Forelimb muscle (tissue), 1 donor: ENCODE measurements around the gene PRR5L. TPM values are rescaled to one million over a fixed set of nuclear protein-coding genes. Genes with fewer than 3 reads are reported as not detected.

ENCODE experiments used
- DNase-seq: peaks from one replicate; pipeline ENCODE4 v3.0.0-alpha.2; 2013; ENCODE audit warnings: low read depth
- polyA plus RNA-seq: library from polyadenylated mRNA; unstranded; fragments of 120-200 nt; gene quantifications from one replicate; pipeline ENCODE4 v1.2.1, GENCODE V29; 2013; ENCODE audit not compliant: insufficient read length

PRR5L gene, protein sequence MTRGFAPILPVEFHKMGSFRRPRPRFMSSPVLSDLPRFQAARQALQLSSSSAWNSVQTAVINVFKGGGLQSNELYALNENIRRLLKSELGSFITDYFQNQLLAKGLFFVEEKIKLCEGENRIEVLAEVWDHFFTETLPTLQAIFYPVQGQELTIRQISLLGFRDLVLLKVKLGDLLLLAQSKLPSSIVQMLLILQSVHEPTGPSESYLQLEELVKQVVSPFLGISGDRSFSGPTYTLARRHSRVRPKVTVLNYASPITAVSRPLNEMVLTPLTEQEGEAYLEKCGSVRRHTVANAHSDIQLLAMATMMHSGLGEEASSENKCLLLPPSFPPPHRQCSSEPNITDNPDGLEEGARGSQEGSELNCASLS
- 7.8 TPM for polyA plus RNA-seq

DNA sequence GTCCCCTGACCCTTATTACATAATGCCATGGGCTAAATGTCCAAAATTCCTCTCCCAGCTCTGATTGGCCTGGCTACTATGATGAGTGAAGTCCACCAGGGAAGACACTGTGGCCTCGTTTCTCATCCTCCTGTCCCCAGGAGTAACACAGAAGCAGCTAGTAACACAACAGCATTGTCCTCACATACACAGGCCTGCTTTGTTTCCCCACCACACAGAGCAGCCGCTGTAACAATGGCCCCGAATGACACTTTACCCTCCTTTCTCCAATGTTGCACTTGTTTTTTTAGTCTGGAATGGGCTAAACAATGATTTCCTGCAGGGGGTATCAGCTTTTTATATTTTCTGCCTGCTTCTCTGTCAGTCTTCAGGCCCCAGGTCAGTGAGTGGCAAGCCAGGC, at the start of gene PRR5L:
Gene PRR5L (plus strand): TSS at position 363 of the 400 bp plus-strand sequence. CDS start 104,834 bp downstream, outside the sequence.
- DNase-seq: no peak

DNA sequence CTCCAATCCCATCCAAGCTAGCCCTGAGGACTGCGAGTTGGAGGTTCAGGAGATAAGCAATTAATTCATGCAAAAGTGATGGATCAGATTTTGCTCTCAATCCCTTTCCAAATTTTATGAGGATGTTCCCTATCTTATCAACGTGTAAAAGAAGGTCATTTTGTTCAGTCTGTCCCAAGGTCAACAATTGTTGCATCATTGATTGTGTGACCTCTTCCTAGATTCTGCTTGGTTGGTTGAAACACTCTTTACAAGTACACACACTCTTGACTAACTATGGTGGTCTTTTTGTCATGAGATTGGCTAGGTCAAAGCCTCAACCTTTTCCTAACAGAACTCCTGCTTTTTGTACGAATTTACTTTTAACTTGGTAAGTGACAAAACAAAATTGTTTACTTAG, 48.6 kb upstream of the PRR5L start:
- no peak for DNase-seq

DNA sequence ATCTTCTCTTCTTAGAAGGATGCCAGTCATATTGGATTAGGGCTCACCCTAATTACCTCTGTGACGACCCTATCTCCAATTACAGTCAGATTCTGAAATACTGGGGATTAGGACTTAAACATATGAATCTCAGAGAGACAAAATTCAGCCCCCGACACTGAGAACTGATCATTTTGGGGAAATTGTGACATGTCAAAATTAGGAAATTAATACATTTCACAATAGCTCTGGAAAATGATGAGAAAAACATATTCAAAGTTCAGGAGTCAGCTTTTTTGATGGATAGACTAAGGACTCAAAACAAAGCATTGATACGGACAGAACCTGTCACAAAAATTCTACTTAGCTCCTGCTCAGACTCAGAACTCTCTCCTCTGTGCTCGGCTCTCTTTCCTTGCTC, 47.7 kb upstream of the PRR5L start:
- no peak for DNase-seq

DNA sequence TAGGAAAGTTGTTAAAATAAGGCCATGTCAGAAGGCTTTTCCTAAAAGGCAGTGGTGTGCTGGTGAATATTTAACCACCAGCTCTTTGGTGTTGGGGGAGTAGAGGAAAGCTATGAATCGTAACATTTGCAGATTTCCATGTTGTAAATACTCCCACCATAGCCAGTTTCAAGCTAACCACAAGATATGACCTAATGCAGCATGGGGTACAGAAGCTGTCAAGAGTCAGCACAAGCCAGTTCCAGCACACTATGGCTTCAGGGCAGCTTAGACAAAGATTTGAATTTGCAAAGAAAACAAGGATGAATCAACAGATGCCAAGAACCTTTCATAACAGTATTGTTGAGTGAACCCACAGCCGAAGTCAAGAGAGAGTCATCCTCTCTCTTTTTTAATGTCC, 46.8 kb upstream of the PRR5L start:
- no peak for DNase-seq

DNA sequence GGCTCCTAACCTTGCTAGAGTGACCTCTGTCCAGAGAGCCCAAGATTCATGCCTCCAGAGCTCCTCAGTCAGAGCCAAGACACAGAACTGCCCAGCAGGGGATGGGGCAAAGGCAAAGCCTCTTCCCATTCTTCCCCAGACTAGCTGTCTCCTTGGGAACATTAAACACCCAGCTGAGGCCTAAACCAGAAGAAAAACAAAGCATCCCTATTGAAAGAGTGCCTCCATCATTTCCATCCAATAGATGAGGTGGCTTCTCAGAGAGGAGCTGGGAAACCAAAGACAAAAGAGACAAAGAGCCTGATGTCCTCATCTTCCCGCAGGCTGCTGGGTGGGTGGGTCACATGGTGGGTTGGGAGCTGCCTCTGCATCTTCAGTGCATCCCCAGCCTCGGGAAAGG, 44.3 kb upstream of the PRR5L start:
- DNase-seq: no peak

DNA sequence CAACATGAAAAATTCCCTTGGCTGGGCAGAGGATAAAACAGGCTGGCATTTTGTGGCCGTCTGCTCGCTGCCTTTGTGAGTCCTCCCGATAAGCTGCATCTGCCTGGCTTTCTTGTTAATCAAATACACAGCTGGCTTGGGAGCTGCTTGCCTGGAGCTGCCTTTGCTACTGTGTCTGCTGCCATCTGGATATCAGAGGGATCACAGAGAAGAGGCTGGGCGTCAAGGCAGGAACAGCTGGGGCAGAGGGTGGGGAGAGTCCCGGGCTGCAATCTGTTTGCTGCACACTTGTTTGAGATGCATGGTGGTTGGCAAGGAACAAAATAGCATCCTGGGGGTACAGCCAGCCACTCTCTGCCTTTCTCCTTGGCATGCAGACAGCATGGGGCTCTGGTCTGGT, 42.9 kb upstream of the PRR5L start:
- no peak for DNase-seq

DNA sequence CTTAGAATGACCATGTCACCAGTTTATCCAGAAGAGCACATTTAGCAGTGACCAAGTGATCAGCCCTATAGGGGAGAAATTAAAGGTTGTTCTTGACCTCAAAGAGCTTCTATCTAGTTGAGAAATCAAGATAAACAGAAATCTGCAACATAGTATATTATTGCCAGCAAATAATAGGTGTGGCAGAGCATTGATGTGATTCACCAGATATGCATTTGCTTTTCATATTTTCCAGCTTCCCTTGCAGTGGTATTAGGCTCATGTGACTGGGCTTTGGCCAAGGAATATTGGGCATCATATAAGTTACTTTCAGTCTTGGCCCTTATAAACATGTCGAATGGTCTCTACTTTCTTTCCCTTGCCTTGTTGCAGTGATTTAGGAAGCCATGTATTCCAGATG, 41.4 kb upstream of the PRR5L start:
- no peak for DNase-seq

DNA sequence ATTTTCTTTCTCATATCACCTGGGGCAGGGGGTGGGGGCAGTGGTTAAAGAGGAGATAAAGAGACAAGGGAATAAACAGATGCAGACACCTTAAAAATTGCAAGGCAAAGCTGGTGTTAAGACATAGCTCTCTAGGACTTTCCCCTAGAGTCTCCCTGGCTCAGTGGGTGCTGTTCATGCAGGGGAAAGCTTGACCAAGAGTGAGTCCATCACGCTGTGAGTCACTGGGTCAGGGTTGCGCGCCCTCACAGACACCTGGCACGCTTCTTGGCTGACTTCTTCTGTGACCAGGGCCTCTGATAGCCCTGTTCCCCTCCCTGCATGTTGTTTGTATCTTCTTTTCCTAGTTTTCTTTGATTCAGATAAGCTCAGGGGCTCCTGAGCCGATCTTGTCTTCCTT, 38.7 kb upstream of the PRR5L start:
- DNase-seq: no peak

DNA sequence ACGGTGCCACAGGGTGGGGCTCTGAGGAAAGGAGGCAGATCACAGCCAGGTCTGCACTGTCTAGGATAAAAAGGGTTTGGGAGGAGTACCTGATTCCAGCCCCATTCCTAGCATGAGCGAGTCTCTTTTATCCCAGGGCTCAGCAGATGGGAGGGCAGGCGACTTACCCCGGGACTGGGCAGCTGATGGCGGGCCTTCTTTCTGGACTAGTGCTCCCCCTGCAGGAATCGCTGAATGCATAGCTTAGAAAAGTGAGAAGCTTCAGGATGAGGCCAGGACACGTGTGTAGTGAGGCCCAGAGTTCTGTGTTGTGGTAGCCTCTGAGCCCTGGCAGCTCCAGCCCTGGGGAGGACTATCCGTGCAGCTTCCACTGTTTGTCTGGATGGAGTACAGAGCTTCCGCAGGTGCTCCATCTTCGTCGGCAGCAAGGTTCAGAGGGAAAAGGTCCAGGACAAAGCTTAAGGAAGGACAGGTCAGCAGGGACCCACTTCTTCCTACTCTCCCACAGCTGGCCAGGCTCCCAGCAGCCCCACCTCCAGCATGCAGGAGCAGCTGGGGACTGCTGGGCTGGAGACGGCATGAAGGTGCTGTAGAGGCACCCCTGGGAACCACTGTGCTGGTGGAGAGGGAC, 37.2 kb upstream of the PRR5L start:
- no peak for DNase-seq

DNA sequence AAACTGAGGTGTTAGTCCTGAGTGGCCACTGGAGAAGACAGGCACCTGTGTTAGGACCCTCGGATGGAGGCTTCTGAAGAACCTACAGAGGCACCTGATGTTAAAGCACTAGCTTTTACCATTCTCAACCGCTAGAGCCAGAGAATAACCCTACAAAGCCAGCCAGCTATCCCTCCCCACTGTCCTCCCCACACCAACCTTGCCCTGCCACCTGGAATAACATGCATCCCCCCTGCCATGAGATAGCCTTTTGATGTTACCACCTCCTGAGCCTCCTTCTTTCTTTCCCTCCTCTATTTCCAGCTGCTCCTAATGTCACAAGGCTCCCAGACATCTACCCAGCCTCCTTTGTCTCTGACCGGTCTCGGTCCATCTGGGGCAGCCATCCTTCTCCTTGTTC, 35.0 kb upstream of the PRR5L start:
- no peak for DNase-seq

DNA sequence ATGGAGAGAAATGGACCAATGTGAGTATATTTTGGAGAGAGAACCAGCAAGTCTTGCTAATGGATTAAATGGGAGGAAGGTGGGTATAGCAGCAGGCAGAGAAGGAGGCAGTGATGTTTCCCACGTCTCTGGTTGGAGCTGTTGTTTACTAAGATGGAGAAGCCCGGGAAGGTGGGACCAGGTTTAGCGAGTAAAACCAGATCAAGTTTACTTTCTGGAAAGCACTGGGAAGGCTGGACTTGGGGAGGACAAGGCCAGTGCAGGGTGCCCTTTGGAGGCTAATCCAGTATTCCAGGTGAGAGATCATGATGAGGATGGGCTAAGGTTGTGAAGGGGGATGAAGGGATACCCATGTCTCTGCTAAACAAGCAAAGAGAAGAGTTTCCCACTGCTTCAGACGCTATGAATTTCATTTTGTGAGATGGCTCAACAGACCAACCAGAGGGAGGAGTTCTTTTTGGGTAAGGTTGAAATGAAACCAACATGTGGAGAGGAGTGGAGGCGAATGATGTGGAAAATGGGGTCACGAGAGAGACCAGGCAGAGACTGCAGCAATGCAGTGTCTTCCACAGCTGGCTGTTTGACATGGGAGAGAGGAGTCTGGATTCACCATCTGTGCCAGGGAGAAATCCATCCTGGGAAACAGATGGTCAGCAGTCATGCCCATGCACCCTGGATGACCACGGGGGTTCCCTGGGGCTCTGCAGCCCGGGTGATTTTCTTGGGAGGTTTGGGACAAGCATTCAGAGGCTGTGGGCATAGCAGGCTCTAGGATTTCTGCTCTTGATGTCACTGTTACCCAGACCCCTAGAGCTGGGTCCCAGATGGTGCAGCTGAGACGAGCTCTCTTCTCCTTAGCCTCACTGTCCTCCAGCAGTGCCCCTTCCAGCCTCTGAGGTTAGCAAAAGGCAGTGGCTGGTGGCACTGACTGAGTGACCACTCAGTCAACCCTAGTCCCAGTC, 31.8 kb upstream of the PRR5L start:
- no peak for DNase-seq

DNA sequence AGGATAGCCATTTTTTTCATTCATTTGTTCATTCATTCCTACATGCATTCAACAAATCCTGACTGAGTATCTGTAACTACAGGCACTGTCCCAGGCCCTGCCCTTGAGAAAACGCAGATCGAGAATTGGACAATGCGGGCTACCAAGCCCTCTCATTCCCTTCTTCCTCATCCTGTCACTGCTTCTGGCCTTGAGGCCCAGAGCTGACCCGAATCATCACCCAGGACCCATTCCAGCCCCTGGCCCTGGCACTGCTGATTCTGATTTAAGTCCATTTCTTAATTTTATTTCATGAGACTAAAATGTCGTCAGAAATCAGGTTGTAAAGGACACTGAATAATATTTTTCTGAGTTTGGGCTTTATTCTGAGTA, 31.1 kb upstream of the PRR5L start:
- no peak for DNase-seq

DNA sequence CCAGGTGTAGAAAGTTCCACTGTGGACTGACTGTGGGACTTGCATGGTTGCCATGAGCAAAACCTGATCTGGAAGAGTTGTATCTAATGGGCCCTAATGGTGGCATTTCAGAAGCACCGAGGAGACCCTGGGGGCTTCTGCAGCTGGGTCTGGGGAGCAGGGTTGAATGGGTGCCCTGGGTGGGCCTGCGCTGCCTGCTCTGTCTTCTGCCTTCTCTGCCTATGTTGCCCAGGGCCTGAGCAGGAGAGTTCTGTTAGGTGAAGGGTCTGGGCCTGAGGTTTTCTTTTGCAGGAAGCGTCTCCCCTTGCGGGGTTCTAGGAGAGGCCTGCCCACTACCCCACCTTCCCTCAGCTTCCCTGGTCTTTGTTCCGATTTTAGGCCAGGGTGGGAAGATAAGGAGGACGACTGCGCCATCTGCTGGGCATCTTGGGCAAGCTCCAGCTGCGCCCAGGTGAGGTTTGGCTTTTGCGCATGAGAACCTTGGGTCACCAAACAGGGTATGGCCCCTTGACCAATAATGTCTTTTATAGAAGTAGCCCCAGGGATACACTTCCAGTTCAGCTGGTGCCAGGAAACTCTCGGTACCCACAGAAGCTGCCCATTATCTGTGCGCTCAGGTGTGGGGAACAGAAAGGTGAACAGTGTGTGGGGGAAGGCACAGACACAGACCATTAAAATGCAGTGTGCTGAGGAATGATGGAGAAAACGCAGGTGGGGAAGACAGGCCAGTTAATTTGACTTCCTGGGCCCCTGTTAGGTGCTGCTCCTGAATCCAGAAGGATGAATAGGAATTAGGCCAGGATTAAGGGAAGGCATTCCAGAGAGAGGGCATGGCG, 30.1 kb upstream of the PRR5L start:
- no peak for DNase-seq

DNA sequence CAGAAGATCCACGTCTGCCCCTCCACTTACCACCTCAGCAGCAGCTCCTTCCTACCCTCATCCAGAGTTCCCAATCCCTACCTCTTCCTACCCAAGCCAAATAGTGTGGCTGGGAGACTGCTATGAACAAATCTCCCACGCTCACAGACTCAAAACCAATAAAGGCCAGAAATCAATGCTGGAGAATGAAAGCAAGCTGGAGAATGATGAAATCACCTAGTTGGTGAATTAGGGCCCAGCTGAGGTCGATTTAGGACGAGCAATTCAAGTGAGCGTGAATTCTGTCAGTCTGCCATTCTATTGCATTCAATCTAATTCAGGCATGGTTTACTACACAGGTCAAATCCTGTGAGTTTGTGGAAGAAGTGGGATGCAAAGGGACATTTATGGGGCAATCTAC, 29.3 kb upstream of the PRR5L start:
- DNase-seq: no peak

DNA sequence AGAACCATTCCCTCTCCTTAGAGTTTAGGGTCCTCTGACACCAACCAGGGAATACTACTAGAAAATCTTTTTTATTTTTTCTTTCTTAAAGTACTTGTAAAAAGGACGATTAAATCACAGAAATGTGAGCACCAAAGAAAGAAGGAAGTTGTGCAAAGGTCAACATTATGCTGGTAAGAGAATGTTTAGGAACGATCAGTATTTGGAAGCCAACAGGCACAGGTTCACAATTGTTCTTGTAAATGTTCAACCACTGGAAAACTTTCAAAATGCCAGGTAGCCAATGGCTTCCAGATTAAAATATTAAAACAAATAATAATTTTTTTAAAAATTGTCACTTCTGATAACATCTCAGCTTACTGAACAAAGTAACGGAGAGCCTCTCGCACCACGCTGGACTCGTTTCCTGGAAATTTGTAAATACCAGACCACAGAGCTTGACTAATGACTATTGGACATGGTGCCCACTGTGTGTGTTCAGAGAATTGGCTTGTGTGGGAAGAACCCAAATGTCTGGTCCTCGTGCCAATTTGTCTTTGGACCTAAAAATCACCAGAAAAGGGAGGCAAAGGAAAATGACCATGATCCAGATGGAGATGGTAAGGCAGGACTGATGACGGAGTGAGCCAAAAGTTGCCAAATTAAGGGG, 27.6 kb upstream of the PRR5L start:
- DNase-seq: no peak

DNA sequence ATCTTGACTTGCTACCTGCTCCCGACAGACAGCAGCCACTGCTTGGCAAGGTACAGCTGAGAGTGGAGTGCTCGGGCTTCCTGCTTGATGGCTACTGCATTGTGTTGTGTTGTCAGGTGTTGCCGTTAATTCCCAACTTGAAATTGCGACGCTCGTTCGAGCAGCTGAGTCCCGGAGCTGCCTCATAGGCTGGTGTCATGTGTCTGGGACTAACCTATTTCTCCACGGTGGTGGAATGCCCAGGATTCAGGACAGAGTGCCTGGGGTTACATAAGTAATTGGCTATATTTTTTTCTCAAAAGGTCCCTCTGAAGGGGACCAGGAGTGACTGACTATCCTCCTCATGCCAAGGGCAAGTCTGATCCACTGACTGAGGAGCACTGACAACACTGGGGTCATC, 25.4 kb upstream of the PRR5L start:
- no peak for DNase-seq

DNA sequence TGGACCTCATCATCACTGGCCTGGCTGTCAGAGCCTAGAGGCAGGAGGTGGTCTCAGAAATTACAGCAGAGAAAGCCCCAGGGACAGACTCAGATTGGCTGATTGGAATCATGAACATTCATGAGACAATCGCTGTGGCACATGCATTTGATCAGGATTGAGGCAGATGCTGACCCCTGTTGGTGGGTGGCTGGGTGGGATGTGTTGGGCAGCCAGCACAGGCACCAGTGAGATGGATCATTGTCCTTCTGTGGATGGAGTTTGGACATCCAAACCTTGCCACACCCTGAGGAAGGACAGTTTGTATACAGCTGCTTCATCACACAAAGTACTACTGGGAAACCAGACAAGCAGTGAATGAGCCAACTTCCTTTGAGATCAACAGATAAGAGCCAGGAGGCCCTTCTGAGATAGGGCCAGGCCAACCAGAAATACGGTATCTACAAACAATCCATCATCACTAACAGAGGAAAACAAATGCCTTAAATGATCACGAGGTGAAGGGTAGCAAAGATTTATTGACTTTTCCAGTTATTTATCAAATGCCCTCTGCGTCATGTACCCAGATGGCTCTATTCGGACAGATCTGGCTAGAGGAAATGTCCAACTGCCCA, 24.2 kb upstream of the PRR5L start:
- no peak for DNase-seq

DNA sequence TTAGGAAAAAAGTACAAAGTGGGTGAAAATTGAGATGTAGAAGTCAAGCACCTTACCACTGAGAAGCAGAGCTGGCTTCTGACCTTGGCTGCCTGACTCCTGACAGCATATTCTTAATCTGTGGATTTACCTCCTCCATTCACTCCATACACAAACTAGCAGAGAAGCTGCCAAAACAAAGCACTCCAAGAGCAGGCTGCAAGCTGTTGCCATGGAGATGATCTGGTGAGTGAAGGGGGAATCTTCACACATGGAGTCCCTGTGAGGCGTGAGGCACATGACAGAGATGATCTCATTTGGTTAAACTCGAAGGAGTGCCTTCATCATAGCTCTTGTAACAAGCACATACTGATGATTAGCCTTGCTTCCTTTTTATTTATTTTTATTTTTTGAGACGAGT, 23.0 kb upstream of the PRR5L start:
- DNase-seq: no peak

DNA sequence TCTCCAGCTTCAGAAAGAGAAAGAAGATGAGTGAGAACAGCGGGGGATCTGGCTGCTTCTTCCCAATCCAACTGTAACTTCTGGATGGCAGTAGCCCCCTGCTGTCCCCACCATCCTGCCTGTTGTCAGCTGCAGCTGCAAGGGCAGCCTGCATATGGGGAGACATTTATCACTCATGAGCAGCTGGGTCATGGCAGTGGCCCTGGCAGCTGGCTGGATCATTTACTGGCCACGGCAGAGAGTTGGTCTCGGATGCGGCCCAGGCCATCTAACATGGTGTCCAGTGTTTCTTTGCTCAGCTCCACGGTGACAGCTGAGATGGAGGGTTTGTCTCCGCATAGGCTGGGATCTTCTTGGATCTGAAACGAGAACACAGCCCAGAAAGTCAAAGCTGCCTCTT, 21.7 kb upstream of the PRR5L start:
- no peak for DNase-seq

DNA sequence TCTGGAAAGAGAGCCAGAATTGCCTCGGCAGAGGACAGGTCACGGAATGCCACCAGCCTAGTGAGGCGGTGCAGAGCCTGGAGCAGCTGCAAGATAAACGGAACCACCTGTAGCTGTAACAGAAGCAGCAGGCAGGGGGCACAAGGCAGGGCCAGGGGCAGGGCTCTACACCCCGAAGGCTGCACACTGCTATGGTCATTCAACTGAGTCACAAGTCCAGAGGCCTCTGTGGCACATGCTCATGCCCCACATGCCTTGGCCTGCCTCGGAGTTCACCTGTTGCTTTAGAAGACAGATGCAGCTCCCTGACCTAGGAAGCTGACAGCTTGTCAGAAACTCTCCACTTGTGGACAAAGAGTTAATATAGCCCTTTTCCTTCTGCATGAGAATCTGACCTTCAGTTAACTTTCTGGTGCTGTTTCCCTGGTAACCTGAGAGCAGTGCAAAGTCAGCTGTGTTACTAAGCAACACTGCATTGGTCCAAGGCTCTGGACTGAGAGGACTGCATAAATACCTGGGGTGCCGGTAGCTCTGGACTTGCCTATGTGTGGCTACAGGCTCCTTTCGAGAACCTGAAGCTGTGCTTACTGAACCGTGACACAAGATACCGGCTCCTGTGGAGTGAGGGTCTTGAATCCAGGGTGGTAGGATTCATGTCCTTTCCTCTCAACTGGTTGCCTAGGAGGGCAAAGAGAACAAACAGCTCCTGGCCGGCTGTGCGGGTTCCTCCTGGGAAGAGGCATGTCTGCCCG, 17.4 kb upstream of the PRR5L start:
- no peak for DNase-seq
